Kidney glomerular epithelial cell (primary cell): Measurements from ENCODE around the gene TEX29.

Experiments used
- DNase-seq: peaks from one replicate; lab custom pipeline; 2025; lab: John Stamatoyannopoulos, UW

TEX29 gene

DNA sequence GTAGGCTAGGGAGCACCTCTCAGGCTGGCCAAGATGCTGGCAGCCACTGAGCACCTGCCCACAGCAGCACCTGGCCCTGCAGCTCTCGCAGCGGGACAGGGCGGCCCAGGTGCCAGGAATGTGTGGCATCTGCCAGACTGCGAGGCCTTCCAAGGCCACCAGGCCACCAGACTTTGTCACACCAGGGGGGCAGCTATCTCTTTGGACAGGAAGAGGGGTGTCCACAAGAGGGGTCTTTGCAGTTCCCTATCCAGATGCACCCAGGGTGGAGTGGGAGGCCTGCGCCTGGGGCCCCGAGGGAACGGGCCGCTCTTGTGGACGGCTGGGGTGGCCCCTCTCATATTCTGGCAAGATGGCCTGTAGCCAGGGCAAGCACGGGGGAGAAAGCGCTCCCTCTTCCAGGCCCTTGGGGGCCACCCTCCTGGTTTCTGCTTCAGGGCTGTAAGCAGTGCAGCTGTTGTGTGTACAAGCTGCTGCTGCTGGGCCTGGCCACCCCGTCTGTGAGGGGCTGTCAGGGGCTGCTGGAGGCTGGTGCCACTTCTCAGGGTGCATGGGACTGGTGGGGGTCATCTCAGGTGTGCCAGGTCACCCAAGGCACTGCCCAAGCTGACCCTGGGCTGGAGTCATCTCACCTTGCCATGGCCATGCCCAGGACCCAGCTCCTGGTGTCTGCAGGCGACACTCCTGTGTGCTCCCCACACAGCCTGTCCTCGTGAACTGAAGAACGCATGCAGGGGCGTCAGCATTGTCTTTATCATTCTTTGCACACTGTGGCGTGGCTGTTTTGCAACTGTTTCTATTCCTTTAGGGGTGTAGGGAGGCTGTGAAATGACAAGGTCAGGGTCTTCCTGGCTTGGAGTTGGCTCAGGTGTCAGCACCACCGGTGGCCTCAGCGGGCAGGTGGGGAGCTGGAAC lies 1.8 kb downstream of the TEX29 start:
- DNase-seq = no peak

DNA sequence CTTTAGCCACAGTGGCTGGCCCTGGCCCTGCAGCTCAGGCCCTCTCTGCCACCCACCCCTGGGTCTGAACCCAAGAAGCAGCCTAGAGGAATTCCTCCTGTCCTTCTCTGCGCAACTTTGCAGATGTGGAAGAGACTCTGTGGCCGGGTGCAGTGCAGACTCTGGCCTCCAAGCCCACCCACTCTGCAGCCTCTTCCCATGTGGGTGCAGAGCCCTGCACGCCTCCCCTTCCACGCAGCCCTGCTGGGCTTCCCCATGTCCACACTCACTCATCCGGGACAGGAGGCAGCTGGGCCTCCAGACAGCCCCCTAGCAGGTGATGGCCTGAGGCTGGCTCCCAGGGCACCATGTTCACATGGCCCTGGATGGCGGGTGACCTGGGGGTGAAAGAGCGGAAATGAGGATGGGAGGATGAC lies 2.5 kb downstream of the TEX29 start:
- DNase-seq = no peak

DNA sequence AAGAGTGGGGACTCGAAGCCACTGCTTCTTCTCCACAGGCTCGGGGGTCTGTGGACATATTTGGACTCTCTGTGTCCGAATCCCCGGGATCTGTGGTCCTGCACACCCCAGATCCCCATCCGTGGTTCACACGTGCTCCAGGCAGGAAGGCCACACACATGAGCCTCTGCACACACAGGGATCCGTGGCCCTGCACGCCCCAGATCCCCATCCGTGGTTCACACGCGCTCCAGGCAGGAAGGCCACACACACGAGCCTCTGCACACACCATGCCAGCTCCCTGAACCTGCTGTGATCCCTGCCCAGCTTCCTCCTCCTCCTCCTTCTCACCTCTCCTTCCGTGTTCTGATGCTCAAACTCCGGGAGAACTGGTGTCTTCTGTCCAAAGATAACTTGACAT lies 3.1 kb downstream of the TEX29 start:
- DNase-seq = no peak

DNA sequence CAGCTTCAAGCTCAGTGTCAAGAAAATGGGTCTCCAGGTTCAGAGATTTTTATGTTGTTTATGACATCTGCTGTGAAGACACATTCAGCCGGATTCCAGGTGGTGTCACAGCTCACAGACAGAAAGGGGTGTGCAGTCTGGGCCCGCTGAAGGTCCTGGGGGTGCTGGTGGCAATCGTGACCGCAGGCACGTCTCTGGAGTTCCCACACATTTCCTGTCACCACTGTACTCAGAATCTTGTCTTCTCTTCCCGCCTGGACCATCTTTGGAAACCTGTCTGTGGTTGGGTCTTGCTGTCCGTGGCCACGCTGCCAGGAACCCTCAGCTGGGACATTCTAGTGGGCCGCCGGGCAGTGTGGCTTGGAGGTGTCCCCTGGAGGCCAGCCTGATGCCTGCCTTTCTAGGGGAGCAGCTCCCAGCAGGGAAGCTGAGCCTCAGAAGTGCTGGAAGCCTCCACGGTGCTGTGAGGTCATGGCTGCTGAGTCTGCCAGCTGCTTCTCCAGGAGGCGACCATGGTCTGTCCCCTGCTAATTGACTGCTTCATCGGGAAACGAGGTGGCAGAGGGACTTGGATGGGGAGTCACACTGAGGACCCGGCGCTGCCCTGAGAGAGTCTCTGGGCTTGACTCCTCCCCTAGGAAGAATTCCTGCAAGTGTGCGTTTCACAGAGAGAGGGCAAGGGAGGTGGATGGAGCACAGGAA lies 3.7 kb downstream of the TEX29 start:
- no peak for DNase-seq

DNA sequence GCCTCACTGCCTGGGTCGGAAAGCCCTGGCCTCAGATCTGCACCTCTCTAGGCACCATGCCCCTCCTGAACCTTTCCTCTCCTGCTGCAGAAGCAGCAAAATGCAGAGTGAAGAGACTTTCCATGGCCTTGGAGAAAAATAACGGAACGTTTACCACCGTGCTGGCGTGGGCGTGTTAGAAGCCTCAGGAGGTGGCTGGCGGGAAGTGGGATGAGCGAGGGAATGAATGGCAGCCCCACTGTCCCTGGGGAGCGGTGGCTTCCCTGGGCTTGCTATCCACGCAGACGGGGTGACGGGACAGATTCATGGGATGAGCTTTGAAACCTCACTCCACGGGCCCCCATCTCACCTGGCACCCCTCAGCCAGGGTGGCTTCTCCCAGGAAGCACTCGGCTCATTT lies 4.3 kb downstream of the TEX29 start:
- no peak for DNase-seq

DNA sequence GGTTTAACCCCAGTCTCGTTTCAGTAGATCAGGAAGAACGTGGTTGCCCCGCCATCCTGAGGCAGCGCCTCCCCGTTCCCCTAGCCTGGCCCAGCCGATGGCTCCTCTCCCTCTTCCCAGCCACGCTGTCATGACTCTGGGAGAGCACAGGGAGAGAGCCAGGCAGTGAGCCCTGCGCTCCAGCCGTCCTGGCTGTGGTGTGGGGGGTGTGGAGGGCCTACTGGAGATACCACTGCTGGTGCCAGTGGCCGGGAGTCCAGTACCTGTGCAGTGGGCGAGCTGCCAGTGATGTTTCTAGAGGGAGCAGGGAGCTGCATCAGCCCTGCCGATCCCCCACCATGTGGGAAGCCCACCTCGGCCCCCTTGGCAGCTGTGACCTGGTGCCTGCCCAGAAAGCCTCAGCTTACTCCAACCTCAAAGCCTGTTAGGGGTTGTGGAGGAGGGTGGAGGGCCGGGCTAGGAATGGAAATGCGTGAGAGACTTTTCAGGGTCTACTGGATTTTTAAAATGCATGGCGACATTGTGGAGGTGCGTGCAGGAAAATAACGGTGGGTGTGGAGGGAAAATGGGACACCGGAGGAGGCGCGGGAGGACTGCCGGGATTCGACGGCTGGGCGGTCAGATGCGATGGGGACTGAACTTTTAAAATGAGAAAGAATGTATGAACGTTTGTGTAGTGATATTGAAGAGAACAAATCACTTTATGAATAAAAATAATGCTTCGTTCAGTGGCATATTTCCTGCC lies 4.9 kb downstream of the TEX29 start:
- no peak for DNase-seq

DNA sequence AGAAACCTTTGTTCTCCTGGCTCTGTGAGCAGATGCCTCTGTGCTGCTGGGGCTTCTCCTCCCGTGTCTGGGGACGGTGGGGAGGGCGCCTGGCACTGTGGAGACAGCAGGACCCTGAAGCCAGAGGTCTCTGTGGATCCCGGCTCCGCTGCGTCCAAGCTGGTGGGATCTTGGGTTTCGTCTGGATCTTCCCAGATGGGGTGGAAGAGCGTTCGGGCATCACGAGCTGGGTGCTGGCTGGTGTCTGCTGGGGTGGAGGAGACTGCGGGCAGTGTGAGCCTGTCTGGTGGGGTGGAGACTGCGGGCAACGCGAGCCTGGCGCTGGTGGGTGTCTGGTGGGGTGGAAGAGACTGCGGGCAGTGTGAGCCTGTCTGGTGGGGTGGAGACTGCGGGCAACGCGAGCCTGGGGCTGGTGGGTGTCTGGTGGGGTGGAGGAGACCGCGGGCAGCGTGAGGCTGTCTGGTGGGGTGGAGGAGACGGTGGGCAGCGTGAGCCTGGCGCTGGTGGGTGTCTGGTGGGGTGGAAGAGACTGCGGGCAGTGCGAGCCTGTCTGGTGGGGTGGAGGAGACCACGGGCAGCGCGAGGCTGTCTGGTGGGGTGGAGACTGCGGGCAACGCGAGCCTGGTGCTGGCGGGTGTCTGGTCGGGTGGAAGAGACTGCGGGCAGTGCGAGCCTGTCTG lies 5.6 kb downstream of the TEX29 start:
- no peak for DNase-seq

DNA sequence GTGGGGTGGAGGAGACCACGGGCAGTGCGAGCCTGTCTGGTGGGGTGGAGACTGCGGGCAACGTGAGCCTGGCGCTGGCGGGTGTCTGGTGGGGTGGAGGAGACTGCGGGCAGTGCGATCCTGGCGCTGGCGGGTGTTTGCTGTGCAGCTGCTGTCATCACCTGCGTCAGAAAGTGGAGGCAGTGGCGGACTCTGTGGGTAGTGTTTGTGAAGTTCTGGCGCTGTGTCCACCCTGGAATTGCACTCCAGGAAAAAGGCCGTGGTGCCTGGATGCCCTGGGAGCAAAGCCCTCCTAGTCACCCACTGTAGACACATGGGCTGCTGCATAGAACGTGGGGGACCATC lies 6.2 kb downstream of the TEX29 start:
- no peak for DNase-seq

DNA sequence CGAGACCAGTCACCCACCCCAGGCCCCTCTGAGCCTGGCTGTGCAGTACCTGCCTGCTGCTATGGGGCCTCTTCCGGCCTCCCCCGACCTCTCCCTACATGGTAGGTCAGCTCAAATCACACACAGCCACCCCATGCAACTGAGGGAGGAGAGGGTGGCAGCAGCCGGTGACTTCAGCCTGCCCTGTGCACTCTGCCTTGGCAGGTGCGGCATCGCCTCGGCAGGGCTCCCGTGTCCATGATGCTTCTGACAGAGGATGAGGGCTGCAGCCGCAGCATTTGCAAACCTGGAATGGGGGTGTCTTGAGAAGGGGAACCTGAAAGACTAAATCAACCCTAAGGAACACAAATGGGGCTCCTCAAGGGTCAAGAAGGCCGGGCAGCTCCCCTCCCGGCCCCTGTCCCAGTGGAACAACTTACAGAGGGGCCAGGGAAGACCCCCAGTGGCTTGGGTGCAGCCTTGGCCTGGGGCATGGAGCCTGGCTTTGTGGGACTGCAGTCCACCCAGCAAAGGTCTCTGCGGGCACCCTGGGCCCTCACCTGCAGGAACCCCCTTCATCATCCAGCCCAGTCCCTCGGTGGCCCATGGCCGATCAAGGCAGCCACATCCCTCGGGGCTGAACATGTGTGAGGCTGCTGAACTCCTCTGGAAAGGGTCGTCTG lies 6.7 kb downstream of the TEX29 start:
- no peak for DNase-seq

DNA sequence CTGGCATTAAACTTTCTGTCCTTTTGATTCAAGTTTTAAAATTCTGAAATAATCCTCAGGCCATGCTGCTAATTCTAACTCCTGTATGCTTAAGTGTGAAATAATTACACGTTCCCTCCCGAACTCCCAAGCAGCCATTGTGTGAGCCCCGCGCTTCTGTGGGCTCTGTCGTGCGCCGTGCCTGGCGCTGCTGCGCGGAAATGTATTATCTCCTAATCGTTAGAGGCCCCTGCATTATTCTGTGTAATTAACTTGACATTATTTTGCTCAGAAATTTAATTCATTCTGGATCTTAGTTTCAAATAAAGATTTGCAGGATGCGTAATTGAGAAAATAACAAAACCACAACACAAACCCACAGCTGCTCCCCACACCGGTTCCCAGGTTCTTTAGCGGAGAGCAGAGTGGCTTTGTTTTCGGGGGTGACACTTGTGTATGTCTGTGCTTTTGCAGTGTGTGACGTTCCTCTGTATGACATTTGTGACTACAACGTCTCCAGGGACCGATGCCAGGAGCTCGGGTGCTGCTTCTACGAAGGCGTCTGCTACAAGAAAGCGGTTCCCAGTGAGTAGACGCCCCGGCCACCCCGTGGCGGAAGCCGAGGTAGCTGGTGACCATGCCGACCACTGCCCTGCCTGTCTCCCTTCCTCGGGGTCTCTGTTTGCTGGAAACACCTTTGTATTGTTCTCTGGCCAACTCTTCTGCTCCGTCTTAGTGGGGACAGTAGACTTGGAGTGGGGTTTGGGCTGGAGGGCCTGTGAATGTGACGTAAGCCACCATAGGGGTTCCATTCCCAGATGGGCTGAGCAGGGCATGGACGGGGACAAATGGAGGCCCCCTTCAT lies 7.5 kb downstream of the TEX29 start:
- no peak for DNase-seq

DNA sequence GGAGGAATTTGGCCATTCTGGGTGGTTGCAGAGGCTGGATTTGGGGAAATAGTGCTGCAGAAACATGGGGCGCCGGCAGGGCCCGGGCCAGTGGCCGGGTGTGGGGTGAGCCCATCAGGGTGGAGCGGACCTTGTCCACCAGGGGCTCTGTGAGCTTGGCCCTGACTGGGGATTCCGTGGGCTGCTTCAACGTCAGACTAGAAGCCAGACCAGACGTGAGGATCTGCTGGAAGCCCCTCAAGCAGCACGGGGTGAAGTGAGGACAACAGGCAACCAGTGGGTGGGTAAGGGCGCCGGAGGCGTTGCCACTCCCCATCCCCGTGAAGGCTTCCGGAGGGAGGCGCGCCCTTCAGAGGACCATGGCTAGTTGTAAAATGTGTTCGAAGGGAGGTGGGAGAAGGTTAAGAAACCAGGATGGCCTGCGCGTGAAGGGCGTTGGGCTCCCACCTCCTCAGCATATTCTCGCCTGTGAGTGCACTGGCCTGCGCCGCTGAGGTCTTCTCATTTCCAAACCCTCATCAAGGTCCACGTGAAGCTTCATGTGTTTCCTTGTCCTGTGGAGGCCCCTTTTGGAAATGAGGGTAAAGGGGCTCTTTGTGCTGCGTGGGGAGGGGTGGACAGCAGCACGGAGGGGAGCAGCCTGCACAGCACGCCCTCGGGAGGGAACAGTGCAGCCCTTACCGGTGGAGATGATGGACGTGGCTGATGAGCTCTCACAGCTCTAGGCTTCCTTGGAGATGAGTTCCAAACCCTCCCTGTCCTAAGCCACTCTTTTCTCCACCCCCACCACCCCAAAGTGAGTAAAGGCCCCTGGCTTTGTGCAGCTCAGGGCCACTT lies 8.3 kb downstream of the TEX29 start:
- no peak for DNase-seq

DNA sequence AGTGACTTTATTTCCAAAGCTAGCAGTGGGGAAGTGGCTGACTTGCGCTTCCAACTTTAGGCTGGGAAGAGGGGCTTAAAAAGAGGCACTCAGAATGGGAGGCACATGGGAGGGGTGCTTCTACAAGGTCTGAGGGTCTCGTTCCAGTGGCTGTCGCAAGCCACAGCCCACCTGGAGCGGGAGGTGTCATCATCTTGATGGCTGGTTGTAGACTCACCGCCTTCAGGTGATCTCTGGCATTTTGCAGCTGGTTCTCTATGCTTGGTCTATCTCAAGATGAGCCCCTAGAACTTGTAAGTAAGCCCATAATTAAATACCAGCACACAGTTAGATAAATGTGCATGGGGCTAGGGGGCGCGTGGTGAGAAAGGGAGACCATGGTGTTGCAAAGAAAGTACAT lies 9.2 kb downstream of the TEX29 start:
- no peak for DNase-seq

DNA sequence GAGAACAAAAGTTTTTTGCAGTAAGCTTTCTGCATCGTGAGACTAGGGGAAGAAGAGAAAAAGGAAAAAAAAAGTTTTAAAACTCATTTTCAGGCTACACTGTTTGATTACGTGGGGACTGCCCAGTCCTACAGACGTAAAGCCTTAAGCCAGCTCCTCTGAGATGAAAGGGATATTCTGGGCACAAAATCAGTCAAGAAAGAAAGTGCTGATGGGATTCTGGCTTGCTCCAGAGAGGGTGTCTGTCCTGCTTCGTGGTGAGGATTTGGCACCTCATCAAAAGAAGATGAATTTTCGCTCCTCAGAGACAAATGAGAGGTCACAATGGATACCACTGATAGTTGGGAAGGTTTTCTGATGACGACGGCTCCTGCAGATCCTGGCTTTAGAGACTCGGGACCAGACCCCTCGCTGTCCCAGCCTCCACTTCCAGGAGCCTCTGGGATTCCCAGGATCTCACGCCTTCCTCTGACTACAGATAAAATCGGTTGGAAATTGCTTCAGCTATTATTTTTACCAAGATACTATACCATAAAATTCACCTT lies 9.7 kb downstream of the TEX29 start:
- no peak for DNase-seq

DNA sequence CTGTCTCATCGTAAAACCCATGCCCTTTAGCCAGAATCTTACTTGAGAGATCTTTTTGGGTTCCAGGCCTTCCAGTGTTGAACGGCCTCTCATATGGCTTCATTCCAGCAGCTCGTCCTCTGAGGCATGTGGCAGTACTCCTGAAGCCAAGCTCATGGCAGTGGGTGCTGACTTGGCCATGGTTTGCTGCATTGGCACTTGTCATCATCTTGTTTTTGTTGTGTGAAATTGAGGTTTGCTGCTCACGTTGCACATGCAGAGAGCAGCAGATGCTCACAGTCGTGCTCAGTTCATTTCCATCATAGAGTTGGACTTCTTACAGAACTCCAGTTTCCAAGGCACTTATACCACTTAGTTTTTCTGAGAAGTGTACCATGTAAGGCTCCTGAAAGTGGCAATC lies 14.9 kb downstream of the TEX29 start:
- DNase-seq = no peak

DNA sequence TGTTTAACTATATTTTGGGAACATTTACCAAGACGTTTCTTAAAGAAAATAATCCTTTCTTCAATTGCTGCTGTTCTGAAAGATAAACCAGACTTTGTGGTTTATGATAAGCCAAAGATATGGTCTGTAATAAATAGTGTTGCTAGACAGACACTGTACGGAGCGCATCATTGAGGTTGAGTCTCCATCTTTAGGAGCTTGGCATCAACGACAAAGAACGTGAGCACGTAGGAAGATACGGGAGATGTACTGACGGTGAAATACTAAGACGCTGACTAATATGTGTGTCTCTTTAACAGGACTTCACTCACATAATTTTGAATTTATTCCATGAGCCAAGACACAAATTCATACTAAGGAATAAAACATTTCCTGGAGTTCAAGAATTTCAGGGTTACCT lies 16.2 kb downstream of the TEX29 start:
- no peak for DNase-seq

DNA sequence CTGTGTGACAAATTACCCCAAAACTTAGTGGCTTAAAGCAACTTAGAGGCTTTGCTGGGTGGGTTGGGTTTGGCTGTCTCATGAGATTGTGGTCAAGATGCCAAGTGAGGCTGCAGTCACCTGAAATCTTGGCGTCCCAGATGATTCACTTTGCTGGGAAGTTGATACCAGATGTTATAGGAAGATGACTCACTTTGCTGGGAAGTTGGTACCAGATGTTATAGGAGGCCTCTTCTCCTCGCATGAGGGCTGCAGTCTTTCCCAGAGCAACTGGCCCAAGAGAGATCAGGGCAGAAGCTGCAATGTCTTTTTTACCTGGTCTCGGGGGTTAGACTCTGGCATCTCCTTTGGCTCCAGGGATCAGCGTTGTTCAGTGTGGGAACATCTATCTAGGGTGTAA lies 16.8 kb downstream of the TEX29 start:
- no peak for DNase-seq

DNA sequence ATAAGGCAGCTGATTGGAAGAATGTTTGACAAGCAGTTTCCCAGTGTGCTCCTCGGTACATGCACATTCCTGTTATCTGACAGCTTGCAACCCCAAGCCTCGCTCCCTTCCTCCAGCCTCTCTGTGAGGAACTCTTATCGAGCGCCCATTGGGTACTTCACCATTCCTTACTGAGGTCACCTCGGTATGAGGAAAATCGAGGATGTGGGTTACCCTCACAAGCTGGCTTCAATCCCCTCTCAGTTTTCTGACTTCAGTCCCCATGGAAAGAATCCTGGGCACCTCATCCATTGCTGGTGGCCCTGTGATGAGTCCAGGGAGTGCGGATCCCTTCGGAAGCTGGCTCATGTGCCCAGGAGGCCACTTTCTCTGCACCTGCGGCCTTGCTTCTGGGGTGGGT lies 17.3 kb downstream of the TEX29 start:
- no peak for DNase-seq

DNA sequence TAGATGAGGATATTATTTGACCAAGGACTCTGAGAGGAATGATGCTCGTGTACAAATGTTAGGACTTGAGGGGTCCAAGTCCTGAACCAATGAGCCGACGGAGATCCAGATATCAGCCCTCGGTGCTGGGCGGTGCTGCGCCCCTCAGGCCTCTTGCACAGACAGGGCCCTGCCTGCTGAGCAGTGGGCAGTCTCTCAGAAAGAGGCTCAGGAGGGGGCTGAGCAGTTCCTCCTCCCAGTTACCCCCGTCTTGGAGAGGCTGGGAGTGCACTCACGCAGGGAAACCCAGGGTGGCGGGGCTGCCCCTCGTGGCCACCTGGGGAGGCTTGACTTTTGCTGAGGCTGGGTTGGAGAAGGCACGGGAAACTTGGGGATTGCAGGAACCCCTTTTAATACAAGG lies 18.4 kb downstream of the TEX29 start:
- DNase-seq = no peak

DNA sequence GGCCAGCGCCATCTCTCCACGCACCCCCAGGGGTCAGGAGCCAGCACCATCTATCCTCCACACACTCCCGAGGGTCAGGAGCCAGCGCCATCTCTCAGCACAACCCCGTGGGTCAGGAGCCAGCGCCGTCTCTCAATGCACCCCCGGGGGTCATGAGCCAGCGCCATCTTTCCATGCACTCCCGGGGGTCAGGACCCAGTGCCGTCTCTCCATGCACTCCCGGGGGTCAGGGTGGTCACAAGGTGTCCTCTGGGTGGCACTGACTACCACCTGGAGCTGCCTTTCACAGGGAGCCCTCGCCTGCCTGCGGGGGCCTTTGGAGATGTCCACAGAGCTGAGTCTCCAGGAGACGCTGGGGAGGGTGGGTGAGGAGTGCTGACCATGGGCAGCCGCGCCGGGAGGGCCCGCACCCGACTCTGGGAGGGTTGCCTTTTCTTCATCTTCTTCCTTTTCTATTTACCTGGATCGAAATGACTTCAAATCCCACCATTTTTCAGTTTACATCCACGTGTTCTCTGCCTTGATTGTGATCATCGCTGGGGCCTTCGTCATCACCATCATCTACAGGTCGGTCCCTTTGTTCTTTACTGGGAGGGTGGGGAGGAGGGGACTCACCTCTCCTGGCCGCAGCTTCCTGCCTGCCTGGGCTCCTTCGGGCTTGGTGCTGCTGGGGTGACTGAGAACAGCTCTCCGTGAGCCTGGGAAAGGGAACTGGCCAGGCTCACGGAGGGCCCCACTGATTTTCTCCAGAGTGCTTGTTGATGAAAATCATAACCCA lies 19.1 kb downstream of the TEX29 start:
- DNase-seq = no peak
